GM10847 (cell line): ENCODE data around the gene LCTL.

ENCODE experiments used
- POLR2A ChIP-seq: IDR thresholded peaks from 2 replicates; pipeline ENCODE4 v1.6.1; 2011; ENCODE audit not compliant: insufficient read length; ENCODE audit errors: extremely low read depth

LCTL gene

GRCh38 chr15:66565741-66566144 lies at the start of gene LCTL:
Gene LCTL, minus strand, starts transcription at chr15:66565998. Its CDS starts 633 bp downstream, at chr15:66565365.
- TF ChIP-seq POLR2A: no peak

GRCh38 chr15:66614951-66615760 lies 49.4 kb upstream of the LCTL start:
- no peak for TF ChIP-seq POLR2A

GRCh38 chr15:66614456-66614855 lies 48.7 kb upstream of the LCTL start:
- TF ChIP-seq POLR2A: no peak

GRCh38 chr15:66613743-66614142 lies 47.9 kb upstream of the LCTL start:
- TF ChIP-seq POLR2A: no peak

- TF ChIP-seq POLR2A: no peak
Measured at GRCh38 chr15:66611257-66612053, 45.7 kb upstream of the LCTL start.

- no peak for TF ChIP-seq POLR2A
Measured at GRCh38 chr15:66609876-66610275, 44.1 kb upstream of the LCTL start.

- TF ChIP-seq POLR2A: no peak
Measured at GRCh38 chr15:66608881-66609280, 43.1 kb upstream of the LCTL start.

GRCh38 chr15:66608159-66608558 lies 42.4 kb upstream of the LCTL start:
- no peak for TF ChIP-seq POLR2A

GRCh38 chr15:66603301-66604179 lies 37.7 kb upstream of the LCTL start:
- TF ChIP-seq POLR2A: no peak

GRCh38 chr15:66601521-66601920 lies 35.7 kb upstream of the LCTL start:
- no peak for TF ChIP-seq POLR2A

- no peak for TF ChIP-seq POLR2A
Measured at GRCh38 chr15:66600240-66600627, 34.4 kb upstream of the LCTL start.

- TF ChIP-seq POLR2A: no peak
Measured at GRCh38 chr15:66599536-66600239, 33.9 kb upstream of the LCTL start.

GRCh38 chr15:66598095-66598815 lies 32.5 kb upstream of the LCTL start:
- no peak for TF ChIP-seq POLR2A

- TF ChIP-seq POLR2A: no peak
Measured at GRCh38 chr15:66595931-66596545, 30.2 kb upstream of the LCTL start.
